Endodermal cell (in vitro differentiated cells): ENCODE measurements around the gene ASTL. TPM values are rescaled to one million over a fixed set of nuclear protein-coding genes. Genes with fewer than 3 reads are reported as not detected.

Source experiments
- DNase-seq: peaks from one replicate; pipeline ENCODE4 v3.0.0-alpha.2; 2017
- H3K27ac ChIP-seq: 2 replicates; pipeline ENCODE4 v1.5.1; 2013; ENCODE audit warnings: mild to moderate bottlenecking, low read depth, low read length, moderate library complexity
- H3K27me3 ChIP-seq: 2 replicates; pipeline ENCODE4 v1.6.1; 2013; ENCODE audit warnings: mild to moderate bottlenecking, low read length, moderate library complexity; ENCODE audit not compliant: insufficient read depth, control insufficient read depth, poor library complexity, severe bottlenecking
- H3K36me3 ChIP-seq: 2 replicates; pipeline ENCODE4 v1.7.0; 2013; ENCODE audit warnings: mild to moderate bottlenecking, low read length, moderate library complexity; ENCODE audit not compliant: control insufficient read depth, insufficient read depth
- H3K4me1 ChIP-seq: one replicate; pipeline ENCODE4 v1.7.0; 2013; ENCODE audit warnings: low read length; ENCODE audit not compliant: control insufficient read depth, insufficient read depth
- H3K4me3 ChIP-seq: 2 replicates; pipeline ENCODE4 v1.5.1; 2013; ENCODE audit warnings: mild to moderate bottlenecking, low read length, moderate library complexity
- H3K9ac ChIP-seq: 2 replicates; pipeline ENCODE4 v1.6.1; 2013; ENCODE audit warnings: mild to moderate bottlenecking, low read length, moderate library complexity; ENCODE audit not compliant: poor library complexity, severe bottlenecking; ENCODE audit errors: extremely low read depth
- H3K9me3 ChIP-seq: 2 replicates; pipeline ENCODE4 v1.6.1; 2013; ENCODE audit warnings: mild to moderate bottlenecking, low read length, moderate library complexity; ENCODE audit not compliant: control insufficient read depth
- H3K27ac Mint-ChIP-seq: 2 replicates; pipeline ENCODE4 v1.8.0; 2020; ENCODE audit warnings: mixed read lengths
- H3K27me3 Mint-ChIP-seq: 2 replicates; pipeline ENCODE4 v1.8.0; 2021; ENCODE audit warnings: mild to moderate bottlenecking, mixed read lengths; ENCODE audit not compliant: insufficient read depth
- H3K36me3 Mint-ChIP-seq: 2 replicates; pipeline ENCODE4 v1.8.0; 2020; ENCODE audit warnings: low read depth, mixed read lengths
- H3K4me1 Mint-ChIP-seq: 2 replicates; pipeline ENCODE4 v1.8.0; 2020; ENCODE audit warnings: mixed read lengths
- H3K4me3 Mint-ChIP-seq: 2 replicates; pipeline ENCODE4 v1.8.0; 2020; ENCODE audit warnings: mild to moderate bottlenecking, moderate library complexity, mixed read lengths
- H3K9me3 Mint-ChIP-seq: 2 replicates; pipeline ENCODE4 v1.8.0; 2020; ENCODE audit warnings: mild to moderate bottlenecking, mixed read lengths
- WGBS, 2 experiments: methylation state at CpG; one replicate each; pipeline versions ENCODE4 v1.1.5 to v1.1.7; 2013; ENCODE audit warnings: missing lambda C conversion rate in 2 of 2, mixed read lengths in 1 of 2; ENCODE audit not compliant: insufficient coverage in 1 of 2, insufficient read length in 1 of 2; 5-methylcytosine and 5-hydroxymethylcytosine counted together
- total RNA-seq, 2 donors: library from RNA; stranded (reverse); fragmentation: NEBNext Ultra II Directional in 1 of 2; extraction: Animal tissue kit (Norgen Biotek cat#: 25700) in 1 of 2; gene quantifications; 2 replicates in 1 of 2; 3 replicates in 1 of 2; pipeline ENCODE4 v1.2.1, GENCODE V29; 2021
- TF ChIP-seq, protein P1 (sequence below): fragments of 200-600 bp; sonication (generic); conservative IDR thresholded peaks from 2 replicates; pipeline ENCODE4 v1.5.0; 2021; ENCODE audit warnings: antibody characterized with exemption, mild to moderate bottlenecking

ASTL gene
- total RNA-seq, 2 donors from 2014 or later: not detected

DNA sequence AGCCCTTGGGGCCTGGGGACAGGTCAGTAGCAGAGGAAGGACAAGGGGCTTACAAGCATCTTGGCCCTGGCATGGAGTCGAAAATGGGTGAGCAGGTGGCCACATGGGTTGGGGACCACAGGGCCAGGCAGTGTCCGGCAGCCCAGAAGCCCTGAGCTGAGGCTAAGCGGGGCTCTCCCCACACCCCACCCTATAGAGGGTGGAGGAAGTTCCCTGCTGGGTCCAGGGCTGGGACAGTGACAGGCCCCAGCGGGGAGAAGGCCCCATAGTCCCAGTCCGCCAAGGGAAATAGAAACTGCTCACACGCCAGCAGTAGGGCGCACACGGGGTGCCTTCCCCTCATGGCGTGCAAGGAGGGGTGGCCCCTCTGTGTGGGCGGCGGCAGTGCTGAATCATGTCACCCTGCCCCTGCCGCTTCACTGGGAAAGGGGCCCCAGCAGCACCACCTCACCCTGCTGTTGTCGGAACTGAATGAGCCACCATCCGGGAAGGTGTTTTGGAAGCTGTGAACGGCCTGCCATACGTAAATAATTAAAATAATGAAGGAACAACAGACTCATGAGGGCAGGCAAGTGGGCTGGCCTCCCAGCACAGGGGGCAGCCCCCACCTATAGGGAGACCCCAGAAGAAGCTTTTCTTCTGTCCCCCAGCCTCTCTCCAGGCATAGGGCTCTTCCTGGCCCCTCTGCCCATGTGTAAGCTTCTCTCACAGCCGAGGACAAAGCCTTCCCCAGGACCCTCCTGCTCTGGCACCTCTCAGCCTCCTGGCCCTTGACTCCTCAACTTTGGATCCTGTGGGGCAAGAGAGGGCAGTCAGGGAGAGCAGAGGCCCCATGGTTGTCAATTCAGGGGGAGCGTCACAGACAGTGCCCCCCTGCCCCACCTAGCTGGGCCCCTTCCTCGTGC is 19.6 kb upstream of the ASTL start:
- Histone ChIP-seq H3K9me3 (no peaks in the 10 kb centered on the region), H3K9ac (no peak overlapping the region), H3K4me1 (no peaks in the 10 kb centered on the region), H3K36me3 (no peaks in the 10 kb centered on the region), H3K4me3 (no peak overlapping the region), H3K27me3 (no peaks in the 10 kb centered on the region), H3K27ac (no peak overlapping the region)
- 87% methylated on average over 10 to 19 of the region's 19 CpGs for WGBS, 2 experiments
- peaks cover 5% of the 10 kb centered on the region for H3K4me1 Mint-ChIP-seq
- peaks cover 4% of the 10 kb centered on the region for H3K27me3 Mint-ChIP-seq
- no peaks in the 10 kb centered on the region for H3K9me3 Mint-ChIP-seq
- TF ChIP-seq, protein P1, sequence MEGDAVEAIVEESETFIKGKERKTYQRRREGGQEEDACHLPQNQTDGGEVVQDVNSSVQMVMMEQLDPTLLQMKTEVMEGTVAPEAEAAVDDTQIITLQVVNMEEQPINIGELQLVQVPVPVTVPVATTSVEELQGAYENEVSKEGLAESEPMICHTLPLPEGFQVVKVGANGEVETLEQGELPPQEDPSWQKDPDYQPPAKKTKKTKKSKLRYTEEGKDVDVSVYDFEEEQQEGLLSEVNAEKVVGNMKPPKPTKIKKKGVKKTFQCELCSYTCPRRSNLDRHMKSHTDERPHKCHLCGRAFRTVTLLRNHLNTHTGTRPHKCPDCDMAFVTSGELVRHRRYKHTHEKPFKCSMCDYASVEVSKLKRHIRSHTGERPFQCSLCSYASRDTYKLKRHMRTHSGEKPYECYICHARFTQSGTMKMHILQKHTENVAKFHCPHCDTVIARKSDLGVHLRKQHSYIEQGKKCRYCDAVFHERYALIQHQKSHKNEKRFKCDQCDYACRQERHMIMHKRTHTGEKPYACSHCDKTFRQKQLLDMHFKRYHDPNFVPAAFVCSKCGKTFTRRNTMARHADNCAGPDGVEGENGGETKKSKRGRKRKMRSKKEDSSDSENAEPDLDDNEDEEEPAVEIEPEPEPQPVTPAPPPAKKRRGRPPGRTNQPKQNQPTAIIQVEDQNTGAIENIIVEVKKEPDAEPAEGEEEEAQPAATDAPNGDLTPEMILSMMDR: no peak
- no peak overlapping the region for H3K4me3 Mint-ChIP-seq
- no peak overlapping the region for H3K27ac Mint-ChIP-seq
- no peaks in the 10 kb centered on the region for H3K36me3 Mint-ChIP-seq
- peak; percentile 67 for DNase-seq

DNA sequence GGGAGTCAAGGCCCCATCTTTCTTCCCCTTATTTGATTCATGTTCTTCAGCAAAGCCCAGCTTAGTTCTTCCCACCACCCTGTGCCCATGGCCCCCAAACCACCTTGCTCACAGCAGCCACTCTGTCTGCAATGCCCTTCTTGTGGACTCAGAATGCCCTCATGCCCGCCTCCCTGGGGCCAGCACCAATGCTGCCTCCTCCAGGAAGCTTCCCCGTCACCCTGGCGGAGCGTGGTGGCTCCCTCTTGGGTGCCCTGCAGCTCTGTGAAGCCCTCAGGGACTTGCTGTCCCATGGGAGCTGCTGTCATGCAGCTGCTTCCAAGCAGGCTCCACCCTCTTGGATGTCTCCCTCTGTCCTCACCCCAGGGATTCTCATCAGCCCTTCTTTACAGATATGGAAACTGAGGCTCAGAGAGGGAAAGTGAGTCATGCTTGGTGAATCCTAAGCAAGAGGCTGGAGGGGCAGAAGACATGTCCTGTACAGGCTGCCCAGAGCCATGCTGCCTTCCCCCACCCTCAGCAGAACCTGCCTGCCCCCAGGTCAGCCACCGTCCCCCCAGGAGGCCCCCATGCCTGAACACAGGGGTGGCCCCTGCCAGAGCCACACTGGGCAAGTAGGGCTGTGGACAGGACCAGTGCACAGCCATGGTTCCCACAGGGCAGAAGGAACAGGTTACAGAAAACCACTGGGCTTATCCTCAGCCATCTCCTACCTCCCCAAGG is 18.8 kb upstream of the ASTL start:
- TF ChIP-seq, protein P1: no peak
- DNase-seq: peak; percentile 38
- no peaks in the 10 kb centered on the region for H3K9me3 Mint-ChIP-seq
- no peak overlapping the region for H3K27ac Mint-ChIP-seq
- Histone ChIP-seq H3K4me1 (no peaks in the 10 kb centered on the region), H3K27me3 (no peaks in the 10 kb centered on the region), H3K27ac (no peak overlapping the region), H3K4me3 (no peak overlapping the region), H3K9ac (no peak overlapping the region), H3K9me3 (no peaks in the 10 kb centered on the region), H3K36me3 (no peaks in the 10 kb centered on the region)
- no peak overlapping the region for H3K4me3 Mint-ChIP-seq
- peaks cover 4% of the 10 kb centered on the region for H3K27me3 Mint-ChIP-seq
- H3K4me1 Mint-ChIP-seq: peaks cover 10% of the 10 kb centered on the region
- H3K36me3 Mint-ChIP-seq: no peaks in the 10 kb centered on the region
- 83 to 95% methylated on average over 1 to 5 of the region's 5 CpGs for WGBS, 2 experiments

DNA sequence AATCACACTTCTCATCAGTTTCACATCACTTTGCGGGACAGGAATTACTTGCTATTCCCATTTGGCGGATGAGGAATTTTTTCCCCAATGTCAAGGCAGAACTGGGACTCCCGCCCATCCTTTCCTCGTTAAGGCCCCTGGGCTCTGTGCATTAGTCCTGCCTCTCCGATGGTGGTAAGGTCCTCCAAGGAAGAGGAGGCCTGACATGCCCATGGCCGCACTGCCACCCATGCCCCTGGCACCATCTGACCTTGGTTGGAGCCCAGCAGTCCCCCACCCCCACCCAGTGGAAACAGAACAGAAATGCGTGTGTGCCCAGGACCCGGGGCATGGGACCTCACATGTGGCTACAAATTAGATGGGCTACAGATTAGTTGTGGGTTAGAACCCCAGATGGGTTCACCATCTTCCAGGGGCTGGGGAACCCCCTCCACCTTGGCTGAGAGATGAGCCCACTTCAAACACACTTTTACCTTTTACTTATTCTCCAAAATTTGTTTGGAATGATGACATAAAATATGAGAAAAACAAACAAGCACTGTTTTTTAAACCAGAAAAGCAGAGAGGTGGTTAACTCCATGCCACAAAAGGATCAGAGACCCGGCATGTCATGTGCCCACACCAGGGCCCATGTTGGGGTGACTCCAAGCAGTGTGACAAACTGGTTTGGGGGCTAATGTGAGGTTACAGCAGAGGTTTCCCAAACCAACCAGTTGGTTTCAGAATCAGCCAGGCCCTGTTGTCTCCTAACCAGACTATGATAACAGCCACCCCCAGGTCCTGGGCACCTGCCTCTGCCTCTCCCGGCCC is 17.9 kb upstream of the ASTL start:
- H3K4me3 Mint-ChIP-seq: no peak overlapping the region
- H3K36me3 Mint-ChIP-seq: no peaks in the 10 kb centered on the region
- H3K27me3 ChIP-seq: no peaks in the 10 kb centered on the region
- no peak overlapping the region for H3K27ac Mint-ChIP-seq
- no peaks in the 10 kb centered on the region for H3K9me3 ChIP-seq
- peaks cover 4% of the 10 kb centered on the region for H3K27me3 Mint-ChIP-seq
- H3K27ac ChIP-seq: no peak overlapping the region
- peaks cover 7% of the 10 kb centered on the region for H3K4me1 Mint-ChIP-seq
- whole genome bisulfite sequencing, 2 experiments: 89 to 92% methylated on average over 2 to 10 of the region's 10 CpGs
- TF ChIP-seq, protein P1: no peak
- H3K36me3 ChIP-seq: no peaks in the 10 kb centered on the region
- H3K4me1 ChIP-seq: no peaks in the 10 kb centered on the region
- no peak overlapping the region for H3K9ac ChIP-seq
- H3K4me3 ChIP-seq: no peak overlapping the region
- H3K9me3 Mint-ChIP-seq: no peaks in the 10 kb centered on the region
- no peak for DNase-seq
